ENCODE measurements around the gene CELF2. TPM values are rescaled to one million over a fixed set of nuclear protein-coding genes. Genes with fewer than 3 reads are reported as not detected.
A peak's percentile ranks its signal among the peaks of the same experiment; 100 is the strongest.

The CELF2 gene
- total and polyA plus RNA-seq, 10 donors = 13.5 to 180 (median 105) TPM

GRCh38 chr10:11167233-11167966, 149.7 kb downstream of the CELF2 start:
- H3K4me3 ChIP-seq = peak overlapping the region; percentile 76 to 92 (median 84)
- peaks cover 0 to 6% (median 0%) of the 10 kb centered on the region in 6 donors for H3K36me3 ChIP-seq
- intact Hi-C loops (cut with DNase I; ENCODE audit: low total_unique reads) = no loop called here
- H3K9me3 ChIP-seq = no peaks in the 10 kb centered on the region
- H3K4me1 ChIP-seq = peaks cover 35 to 90% (median 58%) of the 10 kb centered on the region in 6 donors
- no peak for DNase-seq
- H3K27ac ChIP-seq = peak overlapping the region; percentile 90 to 99 (median 96)
- TF ChIP-seq CTCF (IDR thresholded peaks at IDR 0.05 in 8 of 11, conservative IDR thresholded peaks at IDR 0.05 in 3 of 11) (no peak), POLR2A (IDR thresholded peaks at IDR 0.05) (no peak), POLR2AphosphoS5 (IDR thresholded peaks at IDR 0.05) (no peak)
- H3K27me3 ChIP-seq (replicated peaks in 1 of 7) = peaks cover 0 to 13% (median 0%) of the 10 kb centered on the region in 7 donors
- WGBS, 5 donors = 19 to 43% (median 25%) methylated on average over 7 of the region's 7 CpGs

GRCh38 chr10:11168423-11169090, 150.9 kb downstream of the CELF2 start:
- H3K4me3 ChIP-seq = peak overlapping the region; percentile 12 to 91 (median 80)
- intact Hi-C loops (cut with DNase I; ENCODE audit: low total_unique reads) = no loop called here
- H3K27ac ChIP-seq = peak overlapping the region; percentile 90 to 99 (median 96)
- peaks cover 0 to 18% (median 0%) of the 10 kb centered on the region in 6 donors for H3K36me3 ChIP-seq
- peaks cover 34 to 90% (median 64%) of the 10 kb centered on the region in 6 donors for H3K4me1 ChIP-seq
- WGBS, 5 donors = 22 to 50% (median 34%) methylated on average over 6 of the region's 6 CpGs
- no peaks in the 10 kb centered on the region for H3K9me3 ChIP-seq
- TF ChIP-seq CTCF (IDR thresholded peaks at IDR 0.05 in 8 of 11, conservative IDR thresholded peaks at IDR 0.05 in 3 of 11) (no peak), POLR2AphosphoS5 (IDR thresholded peaks at IDR 0.05) (no peak), POLR2A (IDR thresholded peaks at IDR 0.05) (no peak)
- peaks cover 0 to 13% (median 0%) of the 10 kb centered on the region in 7 donors for H3K27me3 ChIP-seq (replicated peaks in 1 of 7)
- no peak for DNase-seq

- H3K4me1 ChIP-seq = peaks cover 35 to 90% (median 70%) of the 10 kb centered on the region in 6 donors
- DNase-seq = no peak
- peaks cover 0 to 30% (median 0%) of the 10 kb centered on the region in 6 donors for H3K36me3 ChIP-seq
- H3K27me3 ChIP-seq (replicated peaks in 1 of 7) = peaks cover 0 to 9% (median 0%) of the 10 kb centered on the region in 7 donors
- peak overlapping the region; percentile 68 to 99 (median 96) for H3K27ac ChIP-seq
- WGBS, 5 donors = 31 to 62% (median 48%) methylated on average over 2 of the region's 2 CpGs
- H3K9me3 ChIP-seq = no peaks in the 10 kb centered on the region
- TF ChIP-seq CTCF (IDR thresholded peaks at IDR 0.05 in 8 of 11, conservative IDR thresholded peaks at IDR 0.05 in 3 of 11) = no peak
- TF ChIP-seq POLR2A (IDR thresholded peaks at IDR 0.05) = no peak
- no peak for TF ChIP-seq POLR2AphosphoS5 (IDR thresholded peaks at IDR 0.05)
- intact Hi-C loops (cut with DNase I; ENCODE audit: low total_unique reads) = no loop called here
- peak overlapping the region in 7 of 8 donors; percentile 0 to 91 (median 80) for H3K4me3 ChIP-seq
Observed at GRCh38 chr10:11169976-11170375, 152.3 kb downstream of the CELF2 start.

GRCh38 chr10:11170574-11170973, 152.9 kb downstream of the CELF2 start:
- Histone ChIP-seq H3K36me3 (peaks cover 0 to 35% (median 0%) of the 10 kb centered on the region in 6 donors), H3K27me3 (replicated peaks in 1 of 7) (peaks cover 0 to 6% (median 0%) of the 10 kb centered on the region in 7 donors), H3K4me1 (peaks cover 39 to 90% (median 73%) of the 10 kb centered on the region in 6 donors), H3K4me3 (peak overlapping the region in 7 of 8 donors; percentile 0 to 91 (median 80)), H3K27ac (peak overlapping the region; percentile 68 to 99 (median 96)), H3K9me3 (no peaks in the 10 kb centered on the region)
- no peak for DNase-seq
- 28 to 46% (median 37%) methylated on average over 8 of the region's 8 CpGs for WGBS, 5 donors
- intact Hi-C loops (cut with DNase I; ENCODE audit: low total_unique reads) = no loop called here
- TF ChIP-seq POLR2AphosphoS5 (IDR thresholded peaks at IDR 0.05) (no peak), POLR2A (IDR thresholded peaks at IDR 0.05) (no peak), CTCF (IDR thresholded peaks at IDR 0.05 in 8 of 11, conservative IDR thresholded peaks at IDR 0.05 in 3 of 11) (no peak)

Data from spleen (tissue), 11 donors.